GM21515 (cell line): ENCODE data around the gene NALCN.

Experiments used
- ATAC-seq: cut with Tn5 transposase; IDR thresholded peaks from one replicate; pipeline ENCODE4 v1.9.1; 2021; ENCODE audit not compliant: unreplicated experiment

NALCN gene

GRCh38 chr13:101210774-101211173 lies 205.5 kb downstream of the NALCN start:
- ATAC-seq = no peak

DNA sequence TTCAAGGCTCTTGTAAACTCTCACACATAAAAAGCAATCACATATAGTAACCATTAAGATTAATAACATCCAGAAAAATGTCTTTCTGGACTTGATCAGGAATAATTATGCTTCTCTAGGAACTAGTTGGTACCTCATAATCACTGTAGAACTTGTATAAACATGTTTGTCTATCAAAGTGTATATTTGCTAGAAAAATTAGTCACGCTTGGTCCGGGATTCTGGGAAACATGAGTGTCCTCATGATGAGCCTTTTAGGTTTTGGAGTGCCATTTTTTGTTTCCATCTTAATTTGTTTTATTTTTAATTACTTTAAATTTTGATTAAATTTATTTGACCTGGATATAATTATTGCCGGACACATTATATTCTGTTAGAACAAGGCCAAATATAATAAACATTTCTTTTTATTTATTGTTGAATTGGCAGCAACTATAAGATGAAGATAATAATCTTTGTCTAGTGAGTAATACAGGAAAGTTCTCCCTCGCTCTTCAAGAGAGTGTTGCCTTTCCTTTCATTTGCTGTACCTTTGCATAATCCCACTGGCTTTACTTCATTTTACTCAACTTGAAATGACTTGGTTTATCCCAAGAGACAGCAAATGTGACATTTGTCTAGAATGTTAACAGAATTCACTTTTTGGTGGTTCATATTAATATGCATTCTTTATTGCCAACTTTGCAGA lies 207.0 kb downstream of the NALCN start:
- no peak for ATAC-seq

DNA sequence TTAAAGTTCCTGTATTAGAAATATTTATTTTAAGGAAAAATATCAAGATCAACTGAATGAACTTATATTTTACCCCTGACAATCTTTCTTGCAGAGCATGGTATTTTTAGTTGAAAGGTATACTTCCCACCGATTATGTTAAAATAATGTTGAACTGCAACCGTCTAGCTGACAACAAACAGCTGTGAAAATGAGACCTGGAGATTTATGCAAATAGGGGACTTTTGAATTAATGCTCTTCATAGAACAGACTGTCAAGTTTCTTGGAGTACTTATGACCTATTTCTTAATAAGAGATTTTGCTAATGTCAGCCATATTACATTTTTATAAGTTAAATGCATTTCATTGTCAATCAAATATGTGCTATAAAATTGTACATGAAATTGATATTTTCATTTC lies 210.9 kb downstream of the NALCN start:
- no peak for ATAC-seq

- no peak for ATAC-seq
Observed at GRCh38 chr13:101204270-101205020, 211.9 kb downstream of the NALCN start.

DNA sequence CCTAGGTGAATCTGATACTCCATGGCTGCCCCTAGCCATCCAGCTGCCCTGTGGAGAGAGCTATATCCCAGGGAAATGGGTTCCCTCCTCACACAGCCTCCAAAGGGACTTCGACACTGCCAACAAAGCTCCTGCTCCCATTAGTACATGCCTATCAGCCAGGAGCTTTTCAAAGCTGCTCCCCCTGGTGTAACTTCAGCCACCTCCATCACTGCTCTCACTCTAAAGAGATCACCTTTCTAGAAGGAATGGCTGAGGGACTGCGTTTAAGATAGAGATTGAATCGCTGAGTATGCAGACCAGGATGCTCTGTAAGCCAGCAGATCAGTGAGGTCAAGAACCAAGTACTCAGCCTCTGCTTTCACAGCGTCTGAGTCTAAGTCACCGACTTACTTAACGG lies 213.7 kb downstream of the NALCN start:
- no peak for ATAC-seq

DNA sequence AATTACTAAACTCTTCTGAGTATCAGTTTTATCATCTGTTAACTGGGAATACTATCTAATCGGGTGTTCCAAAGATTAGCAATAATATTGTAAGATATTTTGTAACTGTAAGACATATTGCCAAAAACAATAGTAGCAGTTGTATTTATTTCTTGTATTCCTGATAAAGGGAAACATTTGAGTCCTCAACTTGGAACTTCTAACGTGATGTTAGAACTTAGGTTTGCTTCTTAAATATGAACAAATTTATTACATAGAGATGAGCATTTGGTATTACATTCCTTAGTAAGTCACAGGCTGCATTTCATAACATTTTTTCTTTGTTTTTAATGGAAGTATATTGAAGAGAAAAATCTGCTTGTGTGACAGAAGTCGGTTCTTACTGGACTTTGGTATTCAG lies 225.3 kb downstream of the NALCN start:
- ATAC-seq = no peak

DNA sequence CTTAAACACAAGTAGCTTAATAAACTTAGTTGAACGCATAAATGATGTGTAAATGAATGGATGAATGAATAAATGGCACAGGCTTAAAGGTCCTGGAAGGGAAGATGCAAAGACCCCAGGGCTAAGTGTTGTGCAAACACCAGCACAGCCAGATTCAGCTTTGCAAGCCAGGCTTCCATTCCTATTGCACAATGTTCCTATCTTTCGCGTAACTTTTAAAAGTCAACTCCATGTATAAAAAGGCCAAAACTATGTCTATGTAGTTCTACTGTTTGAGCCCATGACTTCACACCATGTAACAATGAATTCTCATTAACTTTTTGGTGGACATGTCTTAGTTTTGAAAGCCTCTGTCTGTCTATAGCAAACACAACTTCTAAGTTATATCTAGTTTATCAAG lies 226.0 kb downstream of the NALCN start:
- ATAC-seq = no peak

GRCh38 chr13:101185606-101186005 lies 230.7 kb downstream of the NALCN start:
- no peak for ATAC-seq

DNA sequence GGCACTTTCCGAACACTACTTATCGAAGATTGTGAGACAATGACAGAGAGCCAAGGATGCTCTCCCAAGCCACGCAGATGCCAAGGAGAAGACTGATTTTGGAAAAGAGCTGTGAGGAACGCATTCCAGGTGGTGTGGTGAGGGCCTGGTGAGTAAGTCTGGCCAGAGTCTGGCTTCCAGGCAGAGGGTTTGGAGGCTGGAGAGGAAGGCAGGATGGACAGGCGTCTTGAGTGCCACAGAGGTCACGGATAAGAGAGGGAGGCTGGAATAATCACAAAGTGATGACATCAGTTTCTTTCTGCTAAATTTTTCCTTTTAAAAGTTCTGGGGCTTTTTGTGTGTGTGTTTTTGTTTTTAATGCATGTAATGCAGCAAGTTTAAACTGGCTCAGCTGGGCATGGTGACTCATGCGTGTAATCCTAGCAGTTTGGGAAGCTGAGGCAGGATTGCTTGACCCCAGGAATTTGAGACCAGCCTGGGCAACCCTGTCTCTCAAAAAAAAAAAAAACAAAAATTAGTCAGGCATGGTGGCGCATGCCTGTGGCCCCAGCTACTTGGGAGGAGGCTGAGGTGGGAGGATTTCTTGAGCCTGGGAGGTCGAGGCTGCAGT lies 235.1 kb downstream of the NALCN start:
- ATAC-seq = no peak

DNA sequence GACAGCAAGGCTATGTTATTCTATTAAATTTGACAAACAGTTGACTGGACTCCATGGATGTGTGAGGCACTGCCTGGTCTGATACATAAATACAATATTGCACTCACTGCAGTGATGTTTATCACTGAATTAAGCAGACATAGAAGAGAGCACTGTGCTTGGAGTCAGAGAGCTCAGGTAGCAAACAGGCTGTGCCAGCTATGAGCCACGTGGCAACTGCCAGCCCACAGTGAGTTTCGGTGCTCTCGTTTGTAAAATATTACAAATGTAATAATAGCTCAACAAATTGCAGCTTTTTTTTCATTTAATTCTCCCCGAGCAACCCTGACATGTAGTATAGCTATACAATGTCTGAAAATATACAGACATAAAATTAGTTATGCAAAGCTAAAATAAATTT lies 237.3 kb downstream of the NALCN start:
- ATAC-seq = no peak

DNA sequence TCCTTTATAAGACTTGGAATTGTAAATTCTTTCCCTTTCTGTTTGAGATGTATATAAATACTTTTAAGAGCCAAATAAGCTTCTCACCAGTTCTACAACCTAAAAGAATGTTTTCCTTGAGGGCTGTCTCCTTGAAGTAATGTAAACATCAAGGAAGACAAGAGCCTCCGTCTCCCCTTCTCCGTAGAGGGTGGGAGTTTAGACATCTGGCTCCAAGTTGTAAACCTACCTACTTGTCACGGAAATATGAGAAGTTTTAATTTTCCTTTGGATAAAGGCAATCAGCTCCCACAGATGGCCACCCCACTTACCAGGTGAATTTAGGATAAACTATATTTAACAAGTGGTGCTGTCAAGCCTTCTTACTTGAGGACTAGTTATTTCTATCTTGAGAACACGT lies 237.9 kb downstream of the NALCN start:
- no peak for ATAC-seq

DNA sequence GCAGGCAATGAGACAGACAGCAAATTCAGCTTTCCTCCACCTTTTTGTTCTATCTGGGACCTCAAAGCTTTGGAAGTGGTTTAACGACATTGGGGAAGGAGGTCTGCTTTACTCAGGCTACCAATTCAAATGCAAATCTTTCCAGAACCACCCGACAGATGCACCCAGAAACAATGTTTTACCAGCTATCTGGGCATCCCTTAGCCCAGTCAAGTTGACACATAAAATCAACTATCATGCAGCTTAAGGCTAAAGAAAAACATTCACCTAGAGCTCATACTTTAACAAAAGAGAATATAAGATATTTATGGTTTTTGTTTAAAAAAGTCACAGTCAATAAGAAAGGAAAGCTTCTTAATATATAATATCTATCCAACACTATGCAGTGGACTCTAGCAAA lies 246.0 kb downstream of the NALCN start:
- no peak for ATAC-seq

DNA sequence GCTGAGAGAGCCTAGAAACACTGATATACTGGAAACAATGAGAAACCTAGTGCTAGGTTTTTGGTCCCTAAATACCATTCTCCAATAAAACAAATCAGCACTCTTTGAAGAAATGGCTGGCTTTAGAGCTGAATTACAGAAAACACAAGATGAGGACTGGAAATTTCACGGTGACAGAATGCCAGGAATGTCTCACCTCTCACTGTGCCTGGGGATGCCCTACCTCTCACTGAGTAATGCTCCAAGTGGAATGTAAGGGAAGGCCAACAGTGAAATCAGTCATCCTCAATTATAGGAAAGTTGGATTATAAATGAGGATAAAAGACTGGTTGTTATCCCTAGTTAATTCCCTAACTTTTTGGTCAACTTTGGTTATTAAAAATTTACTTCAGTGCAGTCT lies 259.0 kb downstream of the NALCN start:
- no peak for ATAC-seq

DNA sequence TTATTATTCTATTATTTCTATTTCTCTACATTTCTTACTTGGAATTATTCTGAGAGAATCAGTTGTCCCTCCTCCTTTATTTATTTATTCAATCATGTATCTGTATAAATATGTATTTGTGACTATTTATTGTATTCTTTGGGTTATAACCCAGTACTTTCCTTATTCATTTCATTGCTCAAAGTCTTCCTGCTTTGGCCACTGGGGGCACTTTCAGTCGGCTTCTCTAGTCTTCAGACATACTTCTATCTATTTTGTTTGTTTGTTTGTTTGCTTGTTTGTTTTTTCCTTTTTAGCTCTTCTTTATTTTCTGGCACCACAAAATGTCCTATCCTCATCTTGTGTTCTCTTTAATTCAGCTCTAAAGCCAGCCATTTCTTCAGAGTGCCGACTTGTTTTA lies 260.4 kb downstream of the NALCN start:
- no peak for ATAC-seq

DNA sequence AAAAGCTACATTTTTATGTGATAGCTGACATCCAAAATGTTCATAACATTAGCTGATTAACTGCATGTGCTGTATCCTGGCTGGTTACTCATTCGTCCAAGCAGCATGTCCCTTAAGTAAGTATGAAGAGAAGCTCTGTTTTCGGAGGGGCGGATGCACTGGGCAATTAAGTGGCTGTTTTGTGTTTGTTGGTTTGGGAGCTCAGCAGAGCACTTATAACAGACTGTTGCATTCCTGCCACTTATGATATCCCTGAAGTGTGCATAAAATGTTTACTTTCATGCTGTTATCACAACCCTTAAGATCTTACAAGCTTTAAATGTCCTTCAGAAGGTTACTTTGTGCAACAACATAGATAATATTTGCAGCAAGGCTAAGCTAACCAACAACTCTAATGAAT lies 264.1 kb downstream of the NALCN start:
- no peak for ATAC-seq

DNA sequence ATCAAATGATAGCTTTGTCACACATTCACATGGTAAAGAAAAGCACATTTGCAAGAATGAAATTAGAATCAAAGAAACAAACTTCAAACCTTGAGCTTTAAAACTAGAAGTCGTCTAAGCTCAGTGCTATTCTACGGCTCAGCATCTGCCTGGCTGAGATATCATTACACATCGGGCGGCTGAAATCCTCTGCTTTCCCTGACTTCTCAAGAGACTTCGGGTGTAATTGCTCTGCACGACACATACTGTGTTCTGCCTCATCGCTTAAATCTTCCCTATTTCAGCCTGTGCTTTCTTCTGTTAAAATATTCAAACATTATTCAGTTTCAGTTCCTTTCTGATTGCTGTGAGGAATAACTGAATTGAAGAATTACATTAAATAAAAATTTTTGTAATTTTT lies 265.3 kb downstream of the NALCN start:
- no peak for ATAC-seq

GRCh38 chr13:101149735-101150384 lies 266.4 kb downstream of the NALCN start:
- no peak for ATAC-seq

DNA sequence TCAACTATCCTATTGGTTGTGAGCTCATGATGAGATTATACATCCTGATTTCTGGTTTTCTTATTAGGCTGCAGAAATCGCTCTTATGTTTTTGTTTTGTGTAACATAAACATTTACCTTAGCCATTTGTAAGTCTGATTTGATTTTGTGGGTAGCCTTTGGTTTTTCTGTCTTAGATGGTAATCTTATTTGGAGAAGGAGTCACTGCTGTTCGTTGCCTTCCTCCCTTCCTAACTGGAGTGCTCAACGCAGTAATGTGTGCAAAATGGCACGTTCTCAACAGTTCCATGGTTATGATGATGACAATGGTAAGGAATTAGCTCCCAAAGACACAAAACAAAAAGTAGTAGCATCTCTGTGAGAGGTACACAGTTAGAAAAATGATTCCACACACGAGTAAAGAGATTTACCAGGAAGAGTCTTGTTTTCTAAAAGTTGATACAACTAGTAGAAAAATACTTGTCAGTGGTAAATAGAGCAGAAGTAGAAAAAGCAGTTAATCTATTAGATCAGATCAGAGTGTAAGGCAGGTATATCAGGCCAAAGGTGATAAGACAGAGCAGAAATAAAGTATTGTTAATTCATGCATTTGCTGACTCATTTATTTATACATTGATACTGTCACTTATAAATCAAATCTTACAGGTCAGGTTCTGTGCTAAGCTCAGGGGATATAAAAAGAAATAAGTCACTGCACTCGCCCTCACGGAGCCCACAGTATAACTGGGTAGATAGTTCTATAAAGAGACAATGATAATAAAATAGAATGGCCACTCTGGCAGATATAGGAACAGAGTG lies 270.0 kb downstream of the NALCN start:
- no peak for ATAC-seq

DNA sequence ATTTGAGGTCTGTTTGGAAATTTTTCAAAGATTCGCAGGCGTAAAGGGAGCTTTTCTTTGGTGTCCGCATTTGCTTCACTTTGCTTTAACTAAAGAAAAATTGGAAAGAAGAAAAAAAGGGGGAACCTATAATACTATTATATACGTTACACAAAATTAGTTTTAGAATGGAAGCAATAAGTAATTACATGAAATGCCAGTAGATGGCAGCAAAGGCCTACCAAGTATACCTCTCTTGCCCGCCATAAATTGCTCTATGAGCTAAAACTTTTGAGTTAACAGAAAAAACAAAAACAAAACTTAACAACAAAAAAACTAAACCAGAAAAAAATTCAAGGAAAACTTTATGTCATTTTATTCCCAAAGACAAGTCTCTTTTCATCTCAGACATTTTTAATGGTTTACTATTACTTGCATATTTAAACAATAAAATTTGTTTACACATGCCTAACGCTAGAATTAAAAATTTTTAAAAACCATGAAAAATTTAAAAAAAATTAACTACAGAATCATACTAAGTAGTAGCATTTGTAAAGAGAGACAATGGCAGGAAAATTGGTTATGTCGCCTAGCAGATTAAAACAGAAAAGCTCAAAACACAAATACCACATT lies 271.4 kb downstream of the NALCN start:
- no peak for ATAC-seq

- no peak for ATAC-seq
Observed at GRCh38 chr13:101140936-101141335, 275.4 kb downstream of the NALCN start.
